Breast epithelium (tissue), 4 donors: ENCODE results near the gene IRF2. TPM values are rescaled to one million over a fixed set of nuclear protein-coding genes. Genes with fewer than 3 reads are reported as not detected.

Experiments used
- DNase-seq, 2 donors: peaks; one replicate each; pipeline ENCODE4 v3.0.0-alpha.2; 2019; ENCODE audit warnings: low spot score in 2 of 2
- H3K27ac ChIP-seq, 2 donors: fragments of 200-600 bp; sonication (generic) in 1 of 2; one replicate each; pipeline ENCODE4 v1.5.1; 2016 to 2019; ENCODE audit warnings: mild to moderate bottlenecking in 1 of 2
- H3K27me3 ChIP-seq, 2 donors: fragments of 200-600 bp; sonication (generic) in 1 of 2; one replicate each; pipeline versions ENCODE4 v1.5.1 to v1.6.0; 2017 to 2019; ENCODE audit warnings: control low read depth in 1 of 2, mild to moderate bottlenecking in 1 of 2
- H3K36me3 ChIP-seq: fragments of 200-600 bp; one replicate; pipeline ENCODE4 v1.5.1; 2019
- H3K4me1 ChIP-seq, 2 donors: fragments of 200-600 bp; sonication (generic); one replicate each; pipeline ENCODE4 v1.5.1; 2016 to 2019; ENCODE audit warnings: control low read depth in 1 of 2
- H3K4me3 ChIP-seq, 3 donors: fragments of 200-600 bp; sonication (generic); 1 replicate in 2 of 3; 2 replicates in 1 of 3; pipeline ENCODE4 v1.5.1; 2016 to 2019; ENCODE audit warnings: mild to moderate bottlenecking in 3 of 3, moderate library complexity in 2 of 3
- H3K9me3 ChIP-seq, 2 donors: fragments of 200-600 bp; sonication (generic) in 1 of 2; one replicate each; pipeline ENCODE4 v1.5.1; 2016 to 2019; ENCODE audit warnings: control low read depth in 1 of 2
- POLR2AphosphoS5 ChIP-seq, 3 donors: sonication (generic); formaldehyde crosslinking; IDR thresholded peaks; one replicate each; pipeline ENCODE4 v1.6.1; 2017; ENCODE audit warnings: antibody characterized with exemption in 3 of 3
- intact Hi-C: fragments of 100-400 bp; cut with DNase I; formaldehyde crosslinking; loops from one replicate; pipeline ENCODE4 v1.15.1; 2023; ENCODE audit warnings: low total_unique reads
- total RNA-seq, 3 donors: library from RNA; depleted of rRNA; stranded (reverse); fragments of >200 nt; gene quantifications; one replicate each; pipeline ENCODE4 v1.1.0, GENCODE V29; 2016

IRF2 gene
- total RNA-seq, 3 donors from 2014 or later, result 27.4 to 57.8 (median 36.4) TPM

DNA sequence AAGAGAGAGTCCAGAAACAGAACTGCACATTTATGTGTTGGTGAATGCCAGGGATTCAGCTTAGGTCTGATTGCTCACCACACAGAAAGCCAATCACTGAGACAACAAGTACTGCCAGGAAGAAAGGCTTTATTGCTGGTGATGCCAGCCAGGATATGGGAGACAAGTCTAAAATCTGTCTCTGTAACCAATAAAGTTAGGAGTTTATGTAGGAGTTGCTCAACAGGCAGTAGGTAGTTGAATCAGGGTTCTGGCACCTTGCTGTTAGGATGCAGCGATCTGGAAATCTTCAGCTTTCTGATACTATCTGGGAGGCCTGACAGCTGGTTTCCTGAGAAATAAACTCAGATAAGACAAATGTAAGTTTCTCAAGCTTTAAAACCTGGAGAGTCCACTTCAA is 136.4 kb downstream of the IRF2 start:
- no peaks in the 10 kb centered on the region for H3K9me3 ChIP-seq
- no peak for DNase-seq
- H3K4me1 ChIP-seq, result no peaks in the 10 kb centered on the region
- TF ChIP-seq POLR2AphosphoS5 (IDR thresholded peaks at IDR 0.05), result no peak
- no peaks in the 10 kb centered on the region for H3K27me3 ChIP-seq
- H3K36me3 ChIP-seq, result no peaks in the 10 kb centered on the region
- intact Hi-C loops, result no loop called here
- H3K4me3 ChIP-seq, result no peak overlapping the region
- no peak overlapping the region for H3K27ac ChIP-seq

Other genes starting within 250 kb of the IRF2 start
- 10 to 100 TPM; 16.4 to 20.9 (median 16.6) TPM for gene CASP3, start 174.9 kb upstream of the IRF2 start, total RNA-seq
- gene PRIMPOL, start 175.2 kb upstream of the IRF2 start, total RNA-seq, result 10 to 100 TPM; 15.4 to 25.2 (median 15.7) TPM